Fibroblast of upper back skin (primary cell): ENCODE measurements around the gene CBX1.
A peak's percentile ranks its signal among the peaks of the same experiment; 100 is the strongest.
"Not testable (repeated sequence)": the region's sequence is repeated elsewhere in the genome, so short reads cannot be mapped to it uniquely, and the experiment has no call there.

Source experiments
- DNase-seq: peaks from one replicate; pipeline ENCODE4 v3.0.0-alpha.2; 2013

Gene CBX1

GRCh38 chr17:48048384-48049126 is 52.7 kb downstream of the CBX1 start:
- peak; percentile 83 for DNase-seq

GRCh38 chr17:48047741-48048383 is 53.4 kb downstream of the CBX1 start, which contains the start of gene NFE2L1:
Gene NFE2L1 (plus strand): TSS chr17:48048359. CDS start chr17:48051119, 2,760 bp downstream.
- peak; percentile 100 for DNase-seq

GRCh38 chr17:48047113-48047740 is 54.1 kb downstream of the CBX1 start:
- DNase-seq = no peak

- DNase-seq = no peak
Measured at GRCh38 chr17:48046296-48046695, 55.0 kb downstream of the CBX1 start.

- peak; percentile 51 for DNase-seq
Measured at GRCh38 chr17:48045316-48046001, 55.8 kb downstream of the CBX1 start.

GRCh38 chr17:48044851-48045250 is 56.4 kb downstream of the CBX1 start:
- DNase-seq = no peak

GRCh38 chr17:48043176-48043575 is 58.1 kb downstream of the CBX1 start:
- no peak for DNase-seq

GRCh38 chr17:48038687-48039086 is 62.6 kb downstream of the CBX1 start:
- no peak for DNase-seq

- DNase-seq = no peak
Measured at GRCh38 chr17:48037838-48038323, 63.4 kb downstream of the CBX1 start.

- DNase-seq = peak; percentile 43
Measured at GRCh38 chr17:48037036-48037837, 64.0 kb downstream of the CBX1 start, which contains the start of gene COPZ2. Gene COPZ2 (minus strand): TSS chr17:48037797. CDS start chr17:48037777, 20 bp downstream.

- DNase-seq = no peak
Measured at GRCh38 chr17:48036693-48037035, 64.6 kb downstream of the CBX1 start.

- not testable (repeated sequence) for DNase-seq
Measured at GRCh38 chr17:48034734-48035133, 66.5 kb downstream of the CBX1 start.

- no peak for DNase-seq
Measured at GRCh38 chr17:48031966-48032365, 69.3 kb downstream of the CBX1 start.

- peak; percentile 35 for DNase-seq
Measured at GRCh38 chr17:48030531-48030930, 70.7 kb downstream of the CBX1 start.

GRCh38 chr17:48028736-48029135 is 72.5 kb downstream of the CBX1 start:
- DNase-seq = no peak

GRCh38 chr17:48027322-48027981 is 73.8 kb downstream of the CBX1 start:
- no peak for DNase-seq

GRCh38 chr17:48026502-48027321 is 74.6 kb downstream of the CBX1 start:
- peak; percentile 89 for DNase-seq

- DNase-seq = no peak
Measured at GRCh38 chr17:48025904-48026501, 75.3 kb downstream of the CBX1 start.

GRCh38 chr17:48025040-48025903 is 76.0 kb downstream of the CBX1 start:
- peak; percentile 95 for DNase-seq
